ENCODE measurements around the gene FASN. TPM values are rescaled to one million over a fixed set of nuclear protein-coding genes. Genes with fewer than 3 reads are reported as not detected.

Gene FASN
- total RNA-seq, 2 donors from 2014 or later: 220 to 646 TPM

- DNase-seq (peak; percentile 8), ATAC-seq (no peak)
- intact Hi-C loops (cut with DNase I): no loop called here
These were observed 6.9 kb upstream of the FASN start for GRCh38 chr17:82104797-82105416.

- intact Hi-C loops (cut with DNase I): no loop called here
- ATAC-seq (peak; percentile 7 to 18), DNase-seq (peak; percentile 64)
These were observed 5.8 kb upstream of the FASN start for GRCh38 chr17:82103553-82104451.

- DNase-seq (peak; percentile 27), ATAC-seq (no peak)
- intact Hi-C loops (cut with DNase I): no loop called here
These were observed 4.0 kb upstream of the FASN start for GRCh38 chr17:82101767-82102679.

- DNase-seq (no peak), ATAC-seq (no peak)
- intact Hi-C loops (cut with DNase I): no loop called here
These were observed 3.3 kb upstream of the FASN start for GRCh38 chr17:82101301-82101715.

GRCh38 chr17:82100502-82101298 is 2.7 kb upstream of the FASN start:
- intact Hi-C loops (cut with DNase I): no loop called here
- DNase-seq (peak; percentile 21), ATAC-seq (no peak)

GRCh38 chr17:82098939-82099763 is 1.1 kb upstream of the FASN start:
- peak; percentile 1 to 13 for ATAC-seq
- intact Hi-C loops (cut with DNase I): loop anchor here in 1 of 2 donors (5.0 kb wide), 1 partner anchor 62 kb away; the partner anchor contains the start of gene DCXR
- no peak for DNase-seq

- intact Hi-C loops (cut with DNase I): loop anchor here in 1 of 2 donors (5.0 kb wide), 1 partner anchor 61 kb away; the partner anchor contains the start of gene DCXR
- DNase-seq (no peak), ATAC-seq (no peak)
These were observed 192 bp downstream of the FASN start for GRCh38 chr17:82097919-82098168.

GRCh38 chr17:82097184-82097918 is 685 bp downstream of the FASN start:
- ATAC-seq: peak; percentile 6 to 8
- DNase-seq: peak; percentile 57
- intact Hi-C loops (cut with DNase I): loop anchor here in 1 of 2 donors (5.0 kb wide), 1 partner anchor 60 kb away; the partner anchor contains the start of gene DCXR

- DNase-seq (peak; percentile 26), ATAC-seq (no peak)
- intact Hi-C loops (cut with DNase I): loop anchor here in 1 of 2 donors (5.0 kb wide), 1 partner anchor 59 kb away; the partner anchor contains the start of gene DCXR
These were observed 1.3 kb downstream of the FASN start for GRCh38 chr17:82096709-82097183.

GRCh38 chr17:82095777-82096708 is 2.0 kb downstream of the FASN start:
- DNase-seq: peak; percentile 31
- intact Hi-C loops (cut with DNase I): loop anchor here in 1 of 2 donors (5.0 kb wide), 1 partner anchor 59 kb away; the partner anchor contains the start of gene DCXR

GRCh38 chr17:82094931-82095776 is 2.9 kb downstream of the FASN start:
- intact Hi-C loops (cut with DNase I): loop anchor here in 1 of 2 donors (5.0 kb wide), 1 partner anchor 58 kb away; the partner anchor contains the start of gene DCXR
- ATAC-seq (no peak), DNase-seq (peak; percentile 16)

More at GRCh38 chr17:82095777-82096708, 2.0 kb downstream of the FASN start:
- ATAC-seq: no peak

GRCh38 chr17:82092995-82093751 is 4.9 kb downstream of the FASN start:
- intact Hi-C loops (cut with DNase I): no loop called here
- peak; percentile 20 for DNase-seq
- no peak for ATAC-seq

- DNase-seq: peak; percentile 20
- intact Hi-C loops (cut with DNase I): no loop called here
- no peak for ATAC-seq
These were observed 5.4 kb downstream of the FASN start for GRCh38 chr17:82092628-82092994.

- ATAC-seq: no peak
- peak; percentile 6 for DNase-seq
These were observed 5.9 kb downstream of the FASN start for GRCh38 chr17:82092094-82092586.

More at GRCh38 chr17:82092094-82092586, 5.9 kb downstream of the FASN start:
- intact Hi-C loops (cut with DNase I): no loop called here
